Nephron progenitor cell (in vitro differentiated cells): ENCODE measurements around the gene ZNF710.
A peak's percentile ranks its signal among the peaks of the same experiment; 100 is the strongest.

ENCODE experiments used
- DNase-seq: peaks from one replicate; pipeline ENCODE4 v3.0.0; 2021
- H3K27ac Mint-ChIP-seq: 2 replicates; pipeline ENCODE4 v1.8.0; 2021; ENCODE audit warnings: mild to moderate bottlenecking, moderate library complexity, mixed read lengths
- H3K27me3 Mint-ChIP-seq: 2 replicates; pipeline ENCODE4 v1.8.0; 2021; ENCODE audit warnings: mild to moderate bottlenecking, low read depth, mixed read lengths; ENCODE audit not compliant: poor library complexity
- H3K36me3 Mint-ChIP-seq: 2 replicates; pipeline ENCODE4 v1.8.0; 2021; ENCODE audit warnings: low read depth, mixed read lengths
- H3K4me1 Mint-ChIP-seq: 2 replicates; pipeline ENCODE4 v1.8.0; 2021; ENCODE audit warnings: mixed read lengths
- H3K4me3 Mint-ChIP-seq: 2 replicates; pipeline ENCODE4 v1.8.0; 2021; ENCODE audit warnings: mild to moderate bottlenecking, moderate library complexity, mixed read lengths
- H3K9me3 Mint-ChIP-seq: 2 replicates; pipeline ENCODE4 v1.8.0; 2021; ENCODE audit warnings: mild to moderate bottlenecking, moderate library complexity, mixed read lengths
- CTCF ChIP-seq: fragments of 200-600 bp; sonication (generic); IDR thresholded peaks from 2 replicates; pipeline ENCODE4 v1.5.0; 2021; ENCODE audit warnings: antibody characterized with exemption

The ZNF710 gene

GRCh38 chr15:89998923-89999675 is 2.0 kb upstream of the ZNF710 start:
- Mint-ChIP-seq H3K27me3 (peaks cover 6% of the 10 kb centered on the region), H3K36me3 (no peaks in the 10 kb centered on the region), H3K4me3 (peak overlapping the region; percentile 39), H3K4me1 (peaks cover 60% of the 10 kb centered on the region), H3K9me3 (no peaks in the 10 kb centered on the region), H3K27ac (no peak overlapping the region)
- no peak for TF ChIP-seq CTCF
- DNase-seq = no peak

GRCh38 chr15:89999676-90000185 is 1.4 kb upstream of the ZNF710 start:
- peak overlapping the region; percentile 64 for H3K27ac Mint-ChIP-seq
- no peaks in the 10 kb centered on the region for H3K9me3 Mint-ChIP-seq
- H3K4me3 Mint-ChIP-seq = peak overlapping the region; percentile 79
- peaks cover 6% of the 10 kb centered on the region for H3K27me3 Mint-ChIP-seq
- H3K4me1 Mint-ChIP-seq = peaks cover 66% of the 10 kb centered on the region
- no peak for TF ChIP-seq CTCF
- H3K36me3 Mint-ChIP-seq = no peaks in the 10 kb centered on the region
- DNase-seq = peak; percentile 51

DNA sequence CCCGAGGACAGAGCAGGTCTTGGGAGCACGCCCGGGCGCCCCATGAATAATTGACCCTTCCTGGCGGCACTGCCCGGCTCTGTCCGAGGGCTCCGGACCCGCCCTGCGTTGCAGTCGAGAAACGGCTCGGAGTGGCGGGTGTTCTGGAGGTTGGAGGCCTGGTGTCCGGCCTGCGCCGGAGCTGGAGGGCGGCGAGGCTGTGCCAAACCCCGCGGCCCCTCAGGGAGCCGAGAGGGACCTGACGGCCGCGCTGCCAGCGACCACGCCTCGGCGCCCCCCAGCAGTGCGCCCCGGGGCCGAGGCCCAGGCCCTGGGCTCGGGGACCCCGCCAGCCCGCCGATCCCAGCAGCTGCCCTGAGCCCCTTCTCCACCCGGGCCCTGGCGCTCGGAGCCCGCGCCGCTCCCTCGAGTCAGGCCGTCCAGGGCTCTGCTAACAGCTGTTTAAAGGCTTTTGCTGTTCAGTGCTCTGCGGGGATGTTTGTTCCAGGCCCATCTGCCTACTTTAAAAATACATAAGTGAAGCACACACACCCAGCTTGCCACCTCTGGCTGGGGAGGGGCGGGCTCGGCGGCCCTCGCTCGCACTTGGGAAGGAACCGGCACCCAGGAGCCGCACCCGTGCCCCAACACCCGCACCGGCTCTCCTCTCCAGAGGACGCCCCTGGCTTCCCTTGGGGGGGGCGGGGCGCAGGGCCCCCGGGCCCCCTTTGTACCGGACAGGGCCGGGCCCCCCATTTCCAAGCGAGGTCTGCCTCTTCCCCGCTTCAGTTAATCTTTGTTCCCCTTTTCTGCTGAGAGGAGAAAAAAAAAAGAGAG is 730 bp upstream of the ZNF710 start:
- Mint-ChIP-seq H3K4me3 (peak overlapping the region; percentile 98), H3K27me3 (peaks cover 6% of the 10 kb centered on the region), H3K9me3 (no peaks in the 10 kb centered on the region), H3K36me3 (no peaks in the 10 kb centered on the region), H3K27ac (peak overlapping the region; percentile 83), H3K4me1 (peaks cover 73% of the 10 kb centered on the region)
- DNase-seq = peak; percentile 49
- TF ChIP-seq CTCF = no peak

- peak; percentile 68 for DNase-seq
- Mint-ChIP-seq H3K4me3 (peak overlapping the region; percentile 92), H3K27me3 (peaks cover 6% of the 10 kb centered on the region), H3K27ac (peak overlapping the region; percentile 61), H3K36me3 (no peaks in the 10 kb centered on the region), H3K9me3 (no peaks in the 10 kb centered on the region), H3K4me1 (peaks cover 82% of the 10 kb centered on the region)
- TF ChIP-seq CTCF = no peak
Measured at GRCh38 chr15:90001683-90002427, 731 bp downstream of the ZNF710 start.

DNA sequence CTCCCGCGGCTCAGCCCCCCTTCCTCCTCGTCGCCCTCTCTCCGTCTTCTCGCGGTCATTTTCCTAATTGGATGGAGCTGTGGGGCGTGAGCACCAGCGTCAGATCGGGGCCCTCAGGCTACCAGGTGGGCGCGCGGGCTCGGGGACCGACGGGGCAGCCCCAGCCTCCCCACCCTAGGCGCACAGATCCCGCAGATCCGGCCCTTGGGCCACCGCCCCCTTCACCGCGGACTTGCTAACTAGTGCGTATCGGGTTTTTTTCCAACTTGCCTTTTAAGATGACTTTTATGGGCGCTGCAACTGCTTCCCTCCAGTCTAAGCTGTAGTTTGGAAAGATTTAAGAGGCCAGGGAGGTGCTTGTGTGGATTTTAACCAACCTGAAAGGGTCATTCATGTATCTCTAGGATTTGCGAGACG is 1.3 kb downstream of the ZNF710 start:
- no peaks in the 10 kb centered on the region for H3K36me3 Mint-ChIP-seq
- peak overlapping the region; percentile 90 for H3K4me3 Mint-ChIP-seq
- DNase-seq = peak; percentile 44
- H3K4me1 Mint-ChIP-seq = peaks cover 82% of the 10 kb centered on the region
- H3K9me3 Mint-ChIP-seq = no peaks in the 10 kb centered on the region
- no peak for TF ChIP-seq CTCF
- peak overlapping the region; percentile 95 for H3K27ac Mint-ChIP-seq
- H3K27me3 Mint-ChIP-seq = peaks cover 3% of the 10 kb centered on the region
